ENCODE results near the gene DDX51. TPM values are rescaled to one million over a fixed set of nuclear protein-coding genes. Genes with fewer than 3 reads are reported as not detected.

The DDX51 gene
- total and polyA plus RNA-seq, 2 experiments from 2014 or later: 12.4 to 18.3 TPM

DNA sequence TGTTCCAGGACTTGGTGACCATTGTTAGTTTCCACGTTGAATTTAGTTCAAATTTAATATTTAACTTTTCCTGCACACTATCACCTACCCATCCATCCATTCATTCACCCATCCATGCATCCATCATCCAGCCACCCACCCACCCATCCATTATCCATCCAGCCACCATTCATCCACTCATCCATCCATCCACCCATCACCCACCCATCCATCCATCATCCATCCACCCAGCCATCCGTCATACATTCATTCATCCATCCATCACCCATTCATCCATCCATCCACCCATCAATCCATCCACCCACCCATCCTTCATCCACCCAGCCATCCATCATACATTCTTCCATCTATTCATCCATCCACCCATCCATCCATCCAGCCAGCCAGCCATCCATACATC is 22.0 kb upstream of the DDX51 start:
- H3K4me3 ChIP-seq: no peak overlapping the region
- H3K27me3 ChIP-seq (ENCODE audit: insufficient read depth): no peaks in the 10 kb centered on the region
- TF ChIP-seq ZNF114 (CRISPR knock-in tag; IDR thresholded peaks at IDR 0.05): no peak
- no peak for DNase-seq (ENCODE audit: low spot score)
- Mint-ChIP-seq H3K4me3 (no peak overlapping the region), H3K27me3 (ENCODE audit: insufficient read depth, low read depth, poor library complexity) (peaks cover 11% of the 10 kb centered on the region), H3K4me1 (no peaks in the 10 kb centered on the region), H3K9me3 (peaks cover 13% of the 10 kb centered on the region), H3K36me3 (ENCODE audit: low read depth) (no peaks in the 10 kb centered on the region; the same call in 2 of the 3 replicates), H3K27ac (no peak overlapping the region)
- H3K4me2 ChIP-seq: no peak overlapping the region
- no peaks in the 10 kb centered on the region for H4K20me1 ChIP-seq (replicated peaks; ENCODE audit: insufficient read depth)
- ATAC-seq: no peak
- H3K79me2 ChIP-seq (replicated peaks; ENCODE audit: insufficient read depth): no peaks in the 10 kb centered on the region
- H3F3A ChIP-seq (replicated peaks; ENCODE audit: low read depth): no peaks in the 10 kb centered on the region
- H3K9me2 ChIP-seq (ENCODE audit: insufficient read depth): no peaks in the 10 kb centered on the region
- no peaks in the 10 kb centered on the region for H3K36me3 ChIP-seq (ENCODE audit: insufficient read depth)
- no peak overlapping the region for H3K27ac ChIP-seq (ENCODE audit: low read depth)
- H3K4me1 ChIP-seq (ENCODE audit: insufficient read depth): no peaks in the 10 kb centered on the region
- H2AFZ ChIP-seq: no peak overlapping the region

DNA sequence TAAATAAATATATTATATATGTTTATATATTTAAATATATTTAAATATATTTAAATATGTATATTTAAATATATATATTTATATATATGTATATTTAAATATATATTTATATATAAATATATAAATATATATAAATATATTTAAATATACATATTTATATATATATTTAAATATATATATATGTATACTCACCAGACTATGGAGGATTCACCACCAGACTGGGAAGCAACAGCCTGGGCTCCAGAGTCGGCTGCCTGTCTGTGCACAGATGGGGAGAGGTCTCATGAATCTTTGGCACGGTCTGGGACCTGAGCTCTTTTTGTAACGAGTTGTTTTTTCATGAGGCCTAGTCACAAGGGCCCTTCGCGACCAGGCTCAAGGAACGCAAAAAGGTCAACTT is 21.5 kb upstream of the DDX51 start:
- peaks cover 13% of the 10 kb centered on the region for H3K9me3 Mint-ChIP-seq
- no peaks in the 10 kb centered on the region for H3K27me3 ChIP-seq (ENCODE audit: insufficient read depth)
- TF ChIP-seq NANOG (IDR thresholded peaks at IDR 0.05; ENCODE audit: borderline replicate concordance) (no peak), ZNF331 (CRISPR knock-in tag; IDR thresholded peaks at IDR 0.05; ENCODE audit: low read depth) (no peak), CREB1 (CRISPR knock-in tag; IDR thresholded peaks at IDR 0.05; ENCODE audit: low read depth) (no peak), EZH2 (IDR thresholded peaks at IDR 0.05; ENCODE audit: low read depth, unreplicated experiment) (no peak), ZNF114 (CRISPR knock-in tag; IDR thresholded peaks at IDR 0.05) (no peak)
- TF ChIP-seq, protein P1, sequence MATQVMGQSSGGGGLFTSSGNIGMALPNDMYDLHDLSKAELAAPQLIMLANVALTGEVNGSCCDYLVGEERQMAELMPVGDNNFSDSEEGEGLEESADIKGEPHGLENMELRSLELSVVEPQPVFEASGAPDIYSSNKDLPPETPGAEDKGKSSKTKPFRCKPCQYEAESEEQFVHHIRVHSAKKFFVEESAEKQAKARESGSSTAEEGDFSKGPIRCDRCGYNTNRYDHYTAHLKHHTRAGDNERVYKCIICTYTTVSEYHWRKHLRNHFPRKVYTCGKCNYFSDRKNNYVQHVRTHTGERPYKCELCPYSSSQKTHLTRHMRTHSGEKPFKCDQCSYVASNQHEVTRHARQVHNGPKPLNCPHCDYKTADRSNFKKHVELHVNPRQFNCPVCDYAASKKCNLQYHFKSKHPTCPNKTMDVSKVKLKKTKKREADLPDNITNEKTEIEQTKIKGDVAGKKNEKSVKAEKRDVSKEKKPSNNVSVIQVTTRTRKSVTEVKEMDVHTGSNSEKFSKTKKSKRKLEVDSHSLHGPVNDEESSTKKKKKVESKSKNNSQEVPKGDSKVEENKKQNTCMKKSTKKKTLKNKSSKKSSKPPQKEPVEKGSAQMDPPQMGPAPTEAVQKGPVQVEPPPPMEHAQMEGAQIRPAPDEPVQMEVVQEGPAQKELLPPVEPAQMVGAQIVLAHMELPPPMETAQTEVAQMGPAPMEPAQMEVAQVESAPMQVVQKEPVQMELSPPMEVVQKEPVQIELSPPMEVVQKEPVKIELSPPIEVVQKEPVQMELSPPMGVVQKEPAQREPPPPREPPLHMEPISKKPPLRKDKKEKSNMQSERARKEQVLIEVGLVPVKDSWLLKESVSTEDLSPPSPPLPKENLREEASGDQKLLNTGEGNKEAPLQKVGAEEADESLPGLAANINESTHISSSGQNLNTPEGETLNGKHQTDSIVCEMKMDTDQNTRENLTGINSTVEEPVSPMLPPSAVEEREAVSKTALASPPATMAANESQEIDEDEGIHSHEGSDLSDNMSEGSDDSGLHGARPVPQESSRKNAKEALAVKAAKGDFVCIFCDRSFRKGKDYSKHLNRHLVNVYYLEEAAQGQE (IDR thresholded peaks at IDR 0.05; ENCODE audit: unreplicated experiment): no peak
- no peaks in the 10 kb centered on the region for H4K20me1 ChIP-seq (replicated peaks; ENCODE audit: insufficient read depth)
- H3K36me3 Mint-ChIP-seq (ENCODE audit: low read depth): no peaks in the 10 kb centered on the region; the same call in 2 of the 3 replicates
- H3K4me1 ChIP-seq (ENCODE audit: insufficient read depth): no peaks in the 10 kb centered on the region
- no peak overlapping the region for H3K27ac ChIP-seq (ENCODE audit: low read depth)
- peaks cover 11% of the 10 kb centered on the region for H3K27me3 Mint-ChIP-seq (ENCODE audit: insufficient read depth, low read depth, poor library complexity)
- DNase-seq (ENCODE audit: low spot score): no peak
- H3K36me3 ChIP-seq (ENCODE audit: insufficient read depth): no peaks in the 10 kb centered on the region
- no peak overlapping the region for H3K4me3 ChIP-seq
- H3K27ac Mint-ChIP-seq: no peak overlapping the region
- no peaks in the 10 kb centered on the region for H3F3A ChIP-seq (replicated peaks; ENCODE audit: low read depth)
- ATAC-seq: no peak
- no peak overlapping the region for H3K4me3 Mint-ChIP-seq
- H3K4me1 Mint-ChIP-seq: no peaks in the 10 kb centered on the region
- no peak overlapping the region for H2AFZ ChIP-seq
- H3K4me2 ChIP-seq: no peak overlapping the region
- H3K9me2 ChIP-seq (ENCODE audit: insufficient read depth): no peaks in the 10 kb centered on the region
- H3K79me2 ChIP-seq (replicated peaks; ENCODE audit: insufficient read depth): no peaks in the 10 kb centered on the region

DNA sequence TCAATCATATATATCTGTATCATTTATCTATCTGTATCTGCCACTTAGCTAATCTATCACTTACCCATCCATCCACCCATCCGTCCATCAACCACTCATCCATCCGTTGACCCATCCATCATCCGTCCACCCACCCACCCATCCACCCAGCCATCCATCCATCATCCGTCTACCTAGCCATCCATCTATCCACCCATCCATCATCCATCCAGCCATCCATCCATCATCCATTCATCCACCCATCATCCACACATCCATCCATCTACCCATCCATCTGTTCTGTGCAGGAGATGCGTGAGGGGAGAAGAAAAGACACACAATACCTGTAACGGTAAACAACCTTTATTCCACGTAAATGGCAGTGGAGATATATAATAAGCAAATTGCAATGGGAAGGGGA is 20.3 kb upstream of the DDX51 start:
- Histone ChIP-seq H3K79me2 (replicated peaks; ENCODE audit: insufficient read depth) (no peaks in the 10 kb centered on the region), H4K20me1 (replicated peaks; ENCODE audit: insufficient read depth) (no peaks in the 10 kb centered on the region), H3F3A (replicated peaks; ENCODE audit: low read depth) (no peaks in the 10 kb centered on the region), H3K4me3 (no peak overlapping the region), H3K4me1 (ENCODE audit: insufficient read depth) (no peaks in the 10 kb centered on the region), H3K36me3 (ENCODE audit: insufficient read depth) (no peaks in the 10 kb centered on the region), H3K4me2 (no peak overlapping the region), H3K27ac (ENCODE audit: low read depth) (no peak overlapping the region), H3K9me2 (ENCODE audit: insufficient read depth) (no peaks in the 10 kb centered on the region), H3K27me3 (ENCODE audit: insufficient read depth) (no peaks in the 10 kb centered on the region), H2AFZ (no peak overlapping the region)
- ATAC-seq (no peak), DNase-seq (ENCODE audit: low spot score) (no peak)
- Mint-ChIP-seq H3K9me3 (peaks cover 13% of the 10 kb centered on the region), H3K36me3 (ENCODE audit: low read depth) (no peaks in the 10 kb centered on the region; the same call in 1 of the 3 replicates), H3K4me3 (no peak overlapping the region), H3K27ac (no peak overlapping the region), H3K27me3 (ENCODE audit: insufficient read depth, low read depth, poor library complexity) (peaks cover 15% of the 10 kb centered on the region), H3K4me1 (no peaks in the 10 kb centered on the region)
- TF ChIP-seq POLR2AphosphoS5 (IDR thresholded peaks at IDR 0.05; ENCODE audit: low read depth) (no peak), CREB1 (CRISPR knock-in tag; IDR thresholded peaks at IDR 0.05; ENCODE audit: low read depth) (no peak), ZNF331 (CRISPR knock-in tag; IDR thresholded peaks at IDR 0.05; ENCODE audit: low read depth) (no peak), STAT1 (IDR thresholded peaks at IDR 0.05; ENCODE audit: unreplicated experiment) (no peak), ZNF114 (CRISPR knock-in tag; IDR thresholded peaks at IDR 0.05) (no peak)
- TF ChIP-seq, protein P2, sequence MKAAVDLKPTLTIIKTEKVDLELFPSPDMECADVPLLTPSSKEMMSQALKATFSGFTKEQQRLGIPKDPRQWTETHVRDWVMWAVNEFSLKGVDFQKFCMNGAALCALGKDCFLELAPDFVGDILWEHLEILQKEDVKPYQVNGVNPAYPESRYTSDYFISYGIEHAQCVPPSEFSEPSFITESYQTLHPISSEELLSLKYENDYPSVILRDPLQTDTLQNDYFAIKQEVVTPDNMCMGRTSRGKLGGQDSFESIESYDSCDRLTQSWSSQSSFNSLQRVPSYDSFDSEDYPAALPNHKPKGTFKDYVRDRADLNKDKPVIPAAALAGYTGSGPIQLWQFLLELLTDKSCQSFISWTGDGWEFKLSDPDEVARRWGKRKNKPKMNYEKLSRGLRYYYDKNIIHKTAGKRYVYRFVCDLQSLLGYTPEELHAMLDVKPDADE (IDR thresholded peaks at IDR 0.05): no peak

Measured in GM23338 (cell line).